LNCaP clone FGC (cell line): ENCODE data around the gene MSANTD1.

ENCODE experiments used
- DNase-seq: peaks from one replicate; pipeline ENCODE4 v3.0.0-alpha.2; 2011; ENCODE audit warnings: low read depth
- H3K4me3 ChIP-seq: 2 replicates; pipeline ENCODE4 v1.5.1; 2011; ENCODE audit warnings: mild to moderate bottlenecking, low read depth, low read length, control low read depth
- TF ChIP-seq, protein P1 (sequence below): IDR thresholded peaks from 2 replicates; pipeline ENCODE4 v1.5.1; 2012; ENCODE audit warnings: mild to moderate bottlenecking; ENCODE audit not compliant: control insufficient read depth, insufficient read depth; ENCODE audit errors: extremely low read depth

Gene MSANTD1

DNA sequence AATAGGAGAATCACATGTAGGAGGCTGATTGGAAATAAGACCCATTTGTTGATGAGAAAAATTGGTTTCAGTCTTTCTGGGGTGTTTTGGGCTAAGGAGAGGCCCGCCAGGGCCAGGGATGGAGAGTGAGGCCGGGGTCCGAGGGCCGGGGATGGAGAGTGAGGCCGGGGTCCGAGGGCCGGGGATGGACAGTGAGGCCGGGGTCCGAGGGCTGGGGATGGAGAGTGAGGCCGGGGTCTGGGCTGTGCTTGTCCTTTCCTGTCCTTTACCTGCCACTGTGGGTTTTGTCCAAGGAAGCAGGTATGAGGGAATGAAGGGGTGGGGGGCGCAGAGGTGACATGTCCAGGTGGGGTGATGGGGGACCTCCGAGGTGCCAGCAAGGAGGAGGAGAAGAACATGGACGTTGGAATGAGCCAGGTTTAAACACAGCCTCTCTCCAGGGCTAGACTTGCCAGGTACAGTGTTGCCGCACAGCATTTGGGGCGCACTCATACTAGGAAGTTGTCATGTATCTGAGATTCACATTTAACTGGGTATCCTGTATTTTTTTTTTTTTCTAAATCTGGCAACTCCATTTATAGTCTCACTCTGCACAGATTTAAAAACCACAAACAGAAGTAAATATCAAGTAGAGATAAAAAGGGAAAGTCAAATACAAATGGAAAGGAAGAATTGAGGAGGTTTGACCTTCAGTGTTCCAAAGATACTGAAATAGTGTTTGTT, 52.7 kb downstream of the MSANTD1 start:
- no peak for DNase-seq
- H3K4me3 ChIP-seq = no peak overlapping the region
- TF ChIP-seq, protein P1, sequence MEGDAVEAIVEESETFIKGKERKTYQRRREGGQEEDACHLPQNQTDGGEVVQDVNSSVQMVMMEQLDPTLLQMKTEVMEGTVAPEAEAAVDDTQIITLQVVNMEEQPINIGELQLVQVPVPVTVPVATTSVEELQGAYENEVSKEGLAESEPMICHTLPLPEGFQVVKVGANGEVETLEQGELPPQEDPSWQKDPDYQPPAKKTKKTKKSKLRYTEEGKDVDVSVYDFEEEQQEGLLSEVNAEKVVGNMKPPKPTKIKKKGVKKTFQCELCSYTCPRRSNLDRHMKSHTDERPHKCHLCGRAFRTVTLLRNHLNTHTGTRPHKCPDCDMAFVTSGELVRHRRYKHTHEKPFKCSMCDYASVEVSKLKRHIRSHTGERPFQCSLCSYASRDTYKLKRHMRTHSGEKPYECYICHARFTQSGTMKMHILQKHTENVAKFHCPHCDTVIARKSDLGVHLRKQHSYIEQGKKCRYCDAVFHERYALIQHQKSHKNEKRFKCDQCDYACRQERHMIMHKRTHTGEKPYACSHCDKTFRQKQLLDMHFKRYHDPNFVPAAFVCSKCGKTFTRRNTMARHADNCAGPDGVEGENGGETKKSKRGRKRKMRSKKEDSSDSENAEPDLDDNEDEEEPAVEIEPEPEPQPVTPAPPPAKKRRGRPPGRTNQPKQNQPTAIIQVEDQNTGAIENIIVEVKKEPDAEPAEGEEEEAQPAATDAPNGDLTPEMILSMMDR = no peak

DNA sequence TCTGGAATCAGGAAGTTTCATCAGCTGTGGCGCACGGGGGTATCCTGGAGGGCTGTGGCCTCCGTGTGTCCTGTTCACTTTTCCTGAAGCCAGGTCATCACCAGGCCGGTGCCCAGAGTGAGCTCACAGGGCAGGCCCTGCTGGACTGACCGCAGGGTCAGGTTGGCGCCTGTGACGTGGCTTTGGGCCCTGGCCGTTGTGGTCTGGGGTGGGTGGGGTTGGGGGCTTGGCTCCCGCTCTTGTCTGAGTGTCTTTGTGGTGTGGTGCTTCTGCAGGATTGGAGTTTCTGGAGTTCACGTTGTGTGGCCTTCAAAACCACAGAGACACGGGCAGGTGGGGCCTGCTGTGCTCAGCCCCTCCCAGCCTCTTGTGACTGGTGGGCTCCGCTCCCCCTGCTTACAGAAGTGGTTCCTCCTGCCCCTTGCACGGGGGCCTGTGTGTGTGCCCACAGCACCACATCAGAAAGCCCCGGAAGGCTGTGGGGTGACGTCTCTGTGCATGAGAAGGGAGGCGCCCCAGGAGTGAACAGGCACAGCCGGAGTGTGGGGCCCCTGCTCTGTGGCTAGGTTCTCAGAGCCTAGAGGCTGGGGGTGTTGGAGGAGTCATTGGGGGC, 53.3 kb downstream of the MSANTD1 start:
- no peak for DNase-seq
- H3K4me3 ChIP-seq = no peak overlapping the region
- TF ChIP-seq, protein P1 = no peak

DNA sequence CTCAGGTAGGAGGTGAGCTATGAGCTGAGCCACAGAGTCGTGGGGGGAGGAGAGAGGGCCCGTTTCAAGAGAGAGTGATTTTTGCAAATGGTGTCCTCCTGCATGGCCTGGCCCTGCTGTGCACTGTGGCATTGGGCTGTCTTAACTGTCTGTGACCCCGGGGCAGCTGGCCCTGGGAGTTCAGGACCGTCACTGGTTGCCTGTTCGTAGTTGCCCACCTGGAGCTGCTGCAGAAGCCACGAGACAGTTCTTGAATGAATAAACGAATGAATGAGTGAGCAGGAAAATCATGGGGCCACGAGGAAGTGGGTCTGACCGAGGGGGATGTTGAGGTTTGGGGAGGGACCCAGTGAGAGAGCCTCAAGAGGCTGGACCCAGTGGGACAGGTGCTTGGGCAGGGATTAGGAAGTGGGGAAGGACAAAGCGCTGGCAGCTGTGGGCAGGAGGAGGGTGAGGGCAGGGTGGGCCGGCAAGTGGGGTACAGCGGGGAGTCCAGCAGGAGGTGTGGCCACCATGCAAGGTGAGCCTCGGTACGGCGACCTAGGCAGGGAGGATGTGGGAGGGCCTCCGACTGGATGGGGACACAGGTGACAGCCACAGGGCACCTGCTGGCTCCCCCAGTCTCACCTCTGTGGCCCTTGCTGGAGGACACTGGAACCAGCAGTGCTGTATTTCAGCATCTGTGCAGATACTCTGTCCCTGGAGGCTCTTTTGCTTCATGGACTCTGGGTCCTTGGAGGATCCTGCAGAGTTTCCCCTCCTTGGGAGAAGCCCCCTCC, 54.0 kb downstream of the MSANTD1 start:
- no peak for DNase-seq
- no peak overlapping the region for H3K4me3 ChIP-seq
- TF ChIP-seq, protein P1 = no peak

DNA sequence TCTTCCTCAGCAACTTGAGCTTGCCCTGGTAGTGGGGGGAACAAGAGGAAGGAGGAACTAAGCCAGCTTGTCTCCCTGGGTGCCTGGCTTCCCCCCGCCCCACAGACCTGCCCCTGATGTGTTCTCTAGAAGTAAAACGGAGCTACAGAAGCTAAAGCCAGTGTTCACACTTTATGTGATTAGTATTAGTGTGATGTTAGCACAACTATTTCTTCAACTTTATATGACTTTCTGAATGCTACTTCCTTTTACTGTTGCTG, 54.5 kb downstream of the MSANTD1 start:
- TF ChIP-seq, protein P1 = no peak
- no peak overlapping the region for H3K4me3 ChIP-seq
- no peak for DNase-seq

DNA sequence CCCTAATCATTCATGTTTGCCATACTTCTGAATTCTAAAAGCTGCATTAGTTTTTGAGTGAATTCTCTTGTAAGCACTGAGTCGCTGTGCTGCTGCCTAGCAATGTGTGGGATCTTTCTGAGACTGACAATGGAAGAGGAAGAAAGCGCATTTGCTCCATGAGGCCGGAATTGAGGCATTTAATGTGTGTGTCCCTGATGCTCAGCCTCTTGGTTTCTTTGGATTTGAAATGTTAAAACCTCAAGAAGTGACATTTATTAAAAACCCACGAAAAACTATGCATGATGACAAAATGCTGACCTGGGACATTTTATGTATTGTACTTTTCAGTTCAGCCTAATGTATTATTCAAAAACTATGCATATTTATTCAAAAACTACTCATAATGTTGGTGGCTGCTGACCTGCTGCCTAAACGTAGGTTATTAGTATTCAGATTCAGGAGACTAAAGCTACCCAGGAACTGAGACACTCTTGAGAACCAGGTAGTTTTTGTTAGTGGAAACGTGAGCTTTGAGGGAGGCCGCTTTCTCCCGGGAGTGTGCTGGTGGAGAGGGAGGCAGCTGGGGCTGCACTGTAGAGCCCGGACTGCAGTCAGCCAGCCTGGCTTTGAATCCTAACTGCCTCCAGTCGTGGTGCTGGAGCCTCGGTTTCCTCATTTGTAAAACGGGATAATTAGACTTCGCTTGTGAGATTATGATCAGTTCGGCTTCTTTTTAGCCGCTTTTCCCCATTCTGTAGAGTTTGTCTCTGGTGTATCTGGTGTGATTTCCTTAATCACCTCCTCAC, 55.2 kb downstream of the MSANTD1 start:
- H3K4me3 ChIP-seq = no peak overlapping the region
- DNase-seq = no peak
- TF ChIP-seq, protein P1 = no peak

DNA sequence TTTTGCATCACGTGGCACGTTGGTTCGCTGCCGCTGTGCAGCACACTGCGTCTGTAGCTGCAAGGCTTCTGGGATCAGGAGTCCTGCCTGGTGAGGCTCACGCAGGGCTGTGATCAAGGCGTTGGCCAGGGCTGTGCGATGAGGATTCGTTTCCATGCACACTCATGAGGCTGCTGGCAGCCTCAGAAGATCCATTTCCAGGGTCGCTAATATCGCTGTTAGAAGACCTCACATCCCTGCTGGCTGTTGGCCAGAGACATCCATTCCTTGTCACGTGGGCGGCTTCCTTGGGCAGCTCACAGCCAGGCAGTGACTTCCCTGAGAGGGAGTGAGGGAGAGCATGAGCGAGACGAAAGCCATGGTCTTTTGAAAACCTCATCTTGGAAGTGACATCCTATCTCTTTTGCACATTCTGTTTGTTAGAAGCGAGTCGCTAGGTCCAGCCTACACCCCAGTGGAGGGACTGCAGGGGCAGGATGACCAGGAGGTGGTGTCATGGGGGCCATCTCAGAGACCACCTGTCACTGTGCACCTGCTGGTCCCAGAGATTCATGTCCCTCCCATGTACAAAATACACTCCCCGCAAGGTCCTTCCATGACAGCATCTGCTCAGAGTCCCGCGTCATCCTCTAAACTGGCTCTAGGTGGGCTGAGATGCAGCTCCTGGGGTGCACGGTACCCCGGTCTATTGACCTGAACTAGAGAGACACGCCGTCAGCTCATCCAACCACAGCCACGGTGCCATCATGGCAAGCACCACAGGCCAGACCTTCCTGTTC, 56.1 kb downstream of the MSANTD1 start:
- no peak overlapping the region for H3K4me3 ChIP-seq
- DNase-seq = no peak
- TF ChIP-seq, protein P1 = no peak
